A549 treated with GW870086 at 1 μM for 4 hours (cell line): ENCODE data around the gene POC1A. TPM values are rescaled to one million over a fixed set of nuclear protein-coding genes. Genes with fewer than 3 reads are reported as not detected.

Experiments used
- total RNA-seq: library from RNA; stranded (reverse); fragments of 200-300 nt; extraction: Qiagen RNA extraction; gene quantifications from 5 replicates; pipeline ENCODE4 v1.2.3, GENCODE V29; 2022; ENCODE audit warnings: low read depth

The POC1A gene
- total RNA-seq, result 15.4 to 19.3 TPM (median 17.3 TPM) in 5 replicates

GRCh38 chr3:52154135-52155094 lies at the start of gene POC1A:
Gene POC1A (minus strand): TSS chr3:52154423. CDS start chr3:52154372, 51 bp downstream.

GRCh38 chr3:52197842-52198625 lies 43.8 kb upstream of the POC1A start, which contains the start of gene ALAS1:
Gene ALAS1 (plus strand): TSS chr3:52198160. CDS start chr3:52199242, 1,082 bp downstream.

GRCh38 chr3:52056521-52056967 lies 97.7 kb downstream of the POC1A start, which contains the start of gene DUSP7:
Gene DUSP7 (minus strand): TSS chr3:52056571. CDS start chr3:52056366, 205 bp downstream.

Other genes starting within 250 kb of the POC1A start
- gene RRP9, start 212.5 kb downstream of the POC1A start, total RNA-seq, result 39.3 to 48.3 TPM (median 43.6 TPM) in 5 replicates
- gene PARP3, start 212.1 kb downstream of the POC1A start, total RNA-seq, result 7.3 to 11.8 TPM (median 9.1 TPM) in 5 replicates
- not detected in 5 replicates for gene GPR62, start 199.0 kb downstream of the POC1A start, total RNA-seq
- gene PCBP4, start 187.0 kb downstream of the POC1A start, total RNA-seq, result 10.2 to 14.0 TPM (median 12.7 TPM) in 5 replicates
- gene ABHD14B, start 180.4 kb downstream of the POC1A start, total RNA-seq, result 25.1 to 33.8 TPM (median 31.8 TPM) in 5 replicates
- gene ABHD14A, start 179.4 kb downstream of the POC1A start, total RNA-seq, result 13.7 to 18.0 TPM (median 15.5 TPM) in 5 replicates
- 22.5 to 29.0 TPM (median 23.4 TPM) in 5 replicates for gene ACY1, start 170.9 kb downstream of the POC1A start, total RNA-seq
- gene RPL29, start 158.5 kb downstream of the POC1A start, total RNA-seq, result 1,309 to 1,553 TPM (median 1,319 TPM) in 5 replicates
- gene DUSP7, start 97.9 kb downstream of the POC1A start, total RNA-seq, result 21.2 to 25.0 TPM (median 23.4 TPM) in 5 replicates
- gene ALAS1, start 43.7 kb upstream of the POC1A start, total RNA-seq, result 46.5 to 53.1 TPM (median 49.8 TPM) in 5 replicates
- gene TLR9, start 71.2 kb upstream of the POC1A start, total RNA-seq, result 0.09 TPM in 1 of 5 replicates, not detected in the others
- 64.4 to 75.7 TPM (median 71.1 TPM) in 5 replicates for gene TWF2, start 84.7 kb upstream of the POC1A start, total RNA-seq
- gene PPM1M, start 91.3 kb upstream of the POC1A start, total RNA-seq, result 4.2 to 4.9 TPM (median 4.3 TPM) in 5 replicates
- 45.9 to 52.6 TPM (median 49.1 TPM) in 5 replicates for gene WDR82, start 124.2 kb upstream of the POC1A start, total RNA-seq
- 3.5 to 5.4 TPM (median 4.8 TPM) in 5 replicates for gene GLYCTK, start 133.4 kb upstream of the POC1A start, total RNA-seq
- gene DNAH1, start 161.9 kb upstream of the POC1A start, total RNA-seq, result 0.67 to 1.7 TPM (median 0.95 TPM) in 5 replicates